ENCODE measurements around the gene CTDSPL. TPM values are rescaled to one million over a fixed set of nuclear protein-coding genes. Genes with fewer than 3 reads are reported as not detected.

Gene CTDSPL
- total and polyA plus RNA-seq, 7 donors, result 2.7 to 24.6 (median 6.8) TPM

DNA sequence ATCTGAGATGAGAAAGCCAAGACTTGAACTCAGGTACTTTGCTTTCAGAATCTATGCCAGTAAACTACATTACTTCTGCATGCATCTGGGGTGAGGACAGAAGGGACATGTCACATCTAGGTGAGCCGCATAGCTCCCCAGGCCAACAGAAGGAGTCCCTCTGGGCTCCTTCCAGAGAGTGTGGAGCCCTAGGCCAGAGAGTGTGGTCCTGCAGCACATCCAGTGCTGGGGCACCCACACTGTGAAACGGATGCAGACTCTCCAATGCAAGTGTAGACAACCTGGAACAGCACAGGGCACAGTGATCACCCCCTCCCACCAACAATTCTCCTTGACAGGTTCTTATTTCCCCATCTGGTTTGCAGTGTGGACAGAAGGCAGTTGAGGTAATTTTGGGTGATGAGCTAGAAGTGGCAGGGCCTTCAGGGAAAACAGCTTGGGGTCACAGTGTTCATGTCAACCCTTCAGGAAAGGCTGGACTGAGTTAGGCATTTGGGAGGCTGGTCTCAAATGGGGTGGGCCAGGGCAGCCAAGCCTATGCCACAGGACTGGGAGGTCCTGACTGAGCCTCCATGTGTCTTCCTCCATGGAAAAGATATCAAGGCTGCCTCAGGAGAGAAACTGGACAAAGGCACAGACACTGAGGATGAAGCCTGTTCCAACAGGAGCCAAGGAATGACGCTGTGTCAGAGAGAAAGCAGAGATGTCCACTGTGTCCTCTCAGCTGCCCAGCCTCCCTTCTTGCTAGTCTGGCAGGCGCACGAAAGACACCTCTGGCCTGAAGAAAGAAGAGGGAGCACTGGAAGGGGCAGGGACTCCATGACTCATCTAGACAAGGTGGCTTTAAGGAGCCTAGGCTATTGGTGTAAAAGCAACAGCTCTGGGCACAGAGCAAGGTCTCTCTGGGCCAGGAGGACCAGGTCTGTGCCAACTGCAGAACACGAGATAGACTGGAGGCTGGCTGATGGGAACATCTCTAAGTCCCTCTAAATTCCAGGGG is 166.1 kb downstream of the CTDSPL start:
- Histone ChIP-seq H3K36me3 (ENCODE audit: insufficient read depth in 1 of 2, low read depth in 1 of 2) (no peaks in the 10 kb centered on the region), H3K4me1 (peaks cover 5% of the 10 kb centered on the region), H3K27ac (peak overlapping the region; percentile 4), H3K4me3 (no peak overlapping the region), H3K9me3 (no peaks in the 10 kb centered on the region), H3K27me3 (ENCODE audit: insufficient read depth in 3 of 3, low read length in 2 of 3) (peaks cover 0 to 5% (median 4%) of the 10 kb centered on the region in 3 donors)
- TF ChIP-seq, protein P1, sequence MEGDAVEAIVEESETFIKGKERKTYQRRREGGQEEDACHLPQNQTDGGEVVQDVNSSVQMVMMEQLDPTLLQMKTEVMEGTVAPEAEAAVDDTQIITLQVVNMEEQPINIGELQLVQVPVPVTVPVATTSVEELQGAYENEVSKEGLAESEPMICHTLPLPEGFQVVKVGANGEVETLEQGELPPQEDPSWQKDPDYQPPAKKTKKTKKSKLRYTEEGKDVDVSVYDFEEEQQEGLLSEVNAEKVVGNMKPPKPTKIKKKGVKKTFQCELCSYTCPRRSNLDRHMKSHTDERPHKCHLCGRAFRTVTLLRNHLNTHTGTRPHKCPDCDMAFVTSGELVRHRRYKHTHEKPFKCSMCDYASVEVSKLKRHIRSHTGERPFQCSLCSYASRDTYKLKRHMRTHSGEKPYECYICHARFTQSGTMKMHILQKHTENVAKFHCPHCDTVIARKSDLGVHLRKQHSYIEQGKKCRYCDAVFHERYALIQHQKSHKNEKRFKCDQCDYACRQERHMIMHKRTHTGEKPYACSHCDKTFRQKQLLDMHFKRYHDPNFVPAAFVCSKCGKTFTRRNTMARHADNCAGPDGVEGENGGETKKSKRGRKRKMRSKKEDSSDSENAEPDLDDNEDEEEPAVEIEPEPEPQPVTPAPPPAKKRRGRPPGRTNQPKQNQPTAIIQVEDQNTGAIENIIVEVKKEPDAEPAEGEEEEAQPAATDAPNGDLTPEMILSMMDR (IDR thresholded peaks at IDR 0.05), result no peak
- DNase-seq, result no peak
- WGBS, 3 donors, result 81 to 94% (median 92%) methylated on average over 6 of the region's 6 CpGs
- no peak for ATAC-seq
- intact Hi-C loops (cut with DNase I), result no loop called here

DNA sequence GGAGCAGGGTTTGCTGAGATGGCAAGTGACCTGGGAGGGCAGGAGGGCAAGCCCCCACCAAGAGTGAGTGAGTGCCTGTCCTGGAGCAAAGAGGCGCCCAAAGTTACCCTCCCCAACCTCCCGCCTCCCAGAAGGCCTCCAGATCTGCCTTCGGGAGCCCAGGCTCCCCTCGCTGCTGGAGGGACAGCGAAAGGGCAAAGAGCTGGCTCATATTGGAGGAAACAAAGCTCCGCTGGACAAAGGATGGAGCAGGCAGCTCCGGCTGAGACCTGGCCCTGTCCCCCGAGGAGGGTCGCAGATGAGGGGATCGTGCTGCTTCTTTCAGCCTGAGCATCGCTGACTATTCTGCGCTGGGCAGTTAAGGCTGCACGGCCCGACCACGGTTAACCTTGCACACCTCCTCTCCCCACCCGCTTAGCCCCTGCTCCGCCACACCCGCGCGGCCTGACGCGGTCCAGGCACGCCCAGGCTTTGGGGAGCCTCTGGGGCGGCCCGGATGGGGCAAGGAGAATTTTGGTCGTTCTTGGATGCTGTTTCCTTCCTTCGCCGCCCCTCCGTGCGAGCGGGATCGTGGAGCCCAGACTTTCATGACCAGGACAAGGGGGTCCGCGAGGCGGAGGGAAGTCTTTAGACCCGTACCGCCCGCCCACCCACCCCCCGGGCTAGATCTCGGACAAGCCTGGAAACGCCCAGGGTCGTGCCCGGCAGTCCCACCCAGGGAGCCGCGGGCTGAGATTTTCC is 167.1 kb downstream of the CTDSPL start:
- peak overlapping the region; percentile 79 for H3K4me3 ChIP-seq
- peak overlapping the region; percentile 47 for H3K27ac ChIP-seq
- peaks cover 0 to 5% (median 4%) of the 10 kb centered on the region in 3 donors for H3K27me3 ChIP-seq (ENCODE audit: insufficient read depth in 3 of 3, low read length in 2 of 3)
- H3K4me1 ChIP-seq, result peaks cover 5% of the 10 kb centered on the region
- ATAC-seq (no peak), DNase-seq (no peak)
- TF ChIP-seq, protein P1 (IDR thresholded peaks at IDR 0.05), result no peak
- no peaks in the 10 kb centered on the region for H3K9me3 ChIP-seq
- intact Hi-C loops (cut with DNase I), result no loop called here
- no peaks in the 10 kb centered on the region for H3K36me3 ChIP-seq (ENCODE audit: insufficient read depth in 1 of 2, low read depth in 1 of 2)
- WGBS, 3 donors, result 15 to 23% (median 18%) methylated on average over 30 to 45 of the region's 45 CpGs

DNA sequence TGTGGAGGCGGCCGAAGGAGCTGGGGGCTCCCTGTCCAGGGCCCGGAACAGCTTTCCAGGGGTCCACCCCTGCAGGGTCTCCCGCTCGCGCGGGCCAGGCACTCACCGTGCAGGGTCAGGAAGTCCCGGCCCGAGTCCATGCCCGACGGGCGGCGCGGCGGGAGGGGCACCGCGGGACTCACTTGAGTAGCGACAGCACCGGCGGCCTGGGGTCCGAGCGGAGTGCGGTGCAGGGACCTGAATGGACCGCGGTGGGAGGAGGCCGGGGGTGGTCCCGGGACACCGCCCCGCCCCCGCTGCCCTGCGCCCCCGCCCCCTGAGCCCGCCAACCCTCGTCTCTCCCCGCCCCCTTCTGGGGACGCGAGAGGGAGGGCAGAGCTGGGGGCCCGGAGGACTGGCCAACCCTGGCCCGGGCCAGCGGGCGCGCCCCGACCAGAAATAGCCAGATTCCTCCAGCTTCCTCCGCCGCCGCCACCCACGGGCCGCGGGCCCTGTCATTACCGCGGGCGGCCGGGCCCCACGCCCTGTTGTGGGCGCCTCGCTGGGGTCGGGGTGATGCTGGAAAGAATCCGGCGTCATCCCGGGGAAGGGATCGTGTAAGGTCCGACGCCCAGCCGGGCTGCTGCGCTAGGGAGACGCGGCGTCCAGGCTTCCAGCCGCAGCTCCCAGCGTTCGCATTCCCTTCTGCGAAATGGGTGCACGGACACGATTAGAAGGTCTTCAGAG is 167.9 kb downstream of the CTDSPL start, which contains the start of gene PLCD1:
Gene PLCD1, minus strand, starts transcription at position 243 of the 726 bp plus-strand sequence. Its CDS starts 103 bp downstream, at position 140.
- Histone ChIP-seq H3K4me1 (peaks cover 5% of the 10 kb centered on the region), H3K4me3 (peak within 1 kb of the TSS; percentile 79), H3K36me3 (ENCODE audit: insufficient read depth in 1 of 2, low read depth in 1 of 2) (no peaks in the 10 kb centered on the region), H3K27me3 (ENCODE audit: insufficient read depth in 3 of 3, low read length in 2 of 3) (peaks cover 0 to 5% (median 4%) of the 10 kb centered on the region in 3 donors), H3K27ac (peak within 1 kb of the TSS; percentile 47), H3K9me3 (no peaks in the 10 kb centered on the region)
- TF ChIP-seq, protein P1 (IDR thresholded peaks at IDR 0.05), result no peak
- 1 to 2% (median 2%) methylated on average over 46 to 75 of the region's 75 CpGs for WGBS, 3 donors
- ATAC-seq (peak in 3 of 4 donors; percentile 5 to 22 (median 20)), DNase-seq (peak; percentile 81 to 88)
- intact Hi-C loops (cut with DNase I), result no loop called here

Data from psoas muscle (tissue), 8 donors.